Measurements from ENCODE around the gene MYO10.
"Not testable (repeated sequence)": the region's sequence is repeated elsewhere in the genome, so short reads cannot be mapped to it uniquely, and the experiment has no call there.

The MYO10 gene

DNA sequence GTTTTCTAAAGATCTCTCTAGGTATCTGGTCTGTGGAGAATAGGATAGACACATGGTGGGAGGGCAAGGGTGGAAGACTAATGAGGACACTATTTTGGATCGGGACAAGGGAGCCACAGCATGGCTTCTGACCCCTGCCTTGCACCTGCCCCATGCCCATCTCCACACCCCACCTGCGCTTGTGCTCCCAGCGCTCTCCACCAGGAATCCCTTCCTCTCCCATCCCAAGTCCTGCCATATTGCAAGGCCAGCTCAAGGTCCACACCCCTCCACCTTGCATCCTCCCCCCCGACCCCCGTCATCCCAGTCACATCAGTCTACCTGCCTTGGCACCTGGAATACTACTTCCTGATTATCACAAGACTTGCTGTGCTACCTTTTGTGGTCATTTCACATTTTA, 275.1 kb downstream of the MYO10 start:
- TF ChIP-seq TAF1 (IDR thresholded peaks at IDR 0.05; ENCODE audit: low read depth, low read length), result no peak
- TF ChIP-seq POLR2A (IDR thresholded peaks at IDR 0.05; ENCODE audit: low read depth, low read length), result no peak
- no peak for TF ChIP-seq POLR2AphosphoS5 (IDR thresholded peaks at IDR 0.05; ENCODE audit: low read depth, low read length)
- no peak for TF ChIP-seq SPI1 (IDR thresholded peaks at IDR 0.05; ENCODE audit: low read depth, low read length)
- no peak for TF ChIP-seq PAX5 (IDR thresholded peaks at IDR 0.05; ENCODE audit: insufficient read depth, low read length, severe bottlenecking)
- TF ChIP-seq POU2F2 (IDR thresholded peaks at IDR 0.05; ENCODE audit: low read depth, low read length), result no peak
- DNase-seq (ENCODE audit: insufficient read length, low spot score) (no peak), FAIRE-seq (no peak)

DNA sequence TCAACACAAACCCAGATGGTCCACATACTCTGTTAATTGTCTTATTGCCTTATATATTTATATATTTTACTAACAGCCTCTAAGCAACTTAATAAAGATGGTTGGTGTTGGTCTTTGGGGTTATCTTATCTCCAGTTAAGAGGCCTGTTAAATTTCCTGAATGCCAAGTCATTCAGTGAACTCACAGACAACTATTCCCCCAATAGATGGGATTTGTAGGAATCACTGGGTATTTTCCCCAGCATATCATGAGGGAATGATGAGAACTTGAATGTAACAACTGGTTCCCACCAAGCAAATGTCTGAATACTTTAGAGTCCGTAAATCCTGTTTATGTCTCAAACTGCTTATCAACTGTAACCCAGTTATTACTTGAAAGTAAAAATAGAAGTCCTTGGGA, 276.6 kb downstream of the MYO10 start:
- FAIRE-seq, result no peak
- TF ChIP-seq SPI1 (IDR thresholded peaks at IDR 0.05; ENCODE audit: low read depth, low read length) (no peak), POU2F2 (IDR thresholded peaks at IDR 0.05; ENCODE audit: low read depth, low read length) (no peak), POLR2AphosphoS5 (IDR thresholded peaks at IDR 0.05; ENCODE audit: low read depth, low read length) (no peak), TAF1 (IDR thresholded peaks at IDR 0.05; ENCODE audit: low read depth, low read length) (no peak), POLR2A (IDR thresholded peaks at IDR 0.05; ENCODE audit: low read depth, low read length) (no peak), PAX5 (IDR thresholded peaks at IDR 0.05; ENCODE audit: insufficient read depth, low read length, severe bottlenecking) (no peak)
- DNase-seq (ENCODE audit: insufficient read length, low spot score), result no peak

DNA sequence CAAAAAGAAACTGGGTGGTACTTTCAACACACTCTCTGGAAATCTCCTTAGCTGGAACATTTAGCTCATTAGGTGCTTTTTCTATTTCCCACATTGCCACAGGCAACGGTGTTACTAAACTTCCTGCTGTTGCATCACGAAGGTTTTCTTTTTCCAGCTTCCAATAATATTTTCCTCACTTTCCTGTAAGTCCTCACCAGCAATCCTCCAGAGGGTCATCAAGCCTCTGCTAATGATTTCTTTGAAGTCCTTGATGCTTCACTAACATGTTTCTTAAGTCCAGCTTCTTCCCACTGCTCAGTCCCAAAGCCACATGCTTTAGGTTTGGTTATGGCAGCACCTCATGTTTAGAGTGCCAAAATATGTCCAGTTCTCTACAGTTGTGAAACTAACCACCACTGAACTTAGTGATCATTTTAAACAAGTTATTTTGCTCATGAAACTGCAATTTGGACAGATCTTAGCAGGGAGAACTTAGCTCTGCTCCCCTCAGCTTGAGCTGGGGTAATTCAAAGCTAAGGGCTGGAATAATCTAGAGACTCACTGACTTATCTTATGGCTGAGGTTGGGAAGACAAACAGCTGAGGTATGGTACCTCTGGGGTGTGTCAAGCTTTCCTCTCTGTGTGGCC, 279.4 kb downstream of the MYO10 start:
- FAIRE-seq (no peak), DNase-seq (ENCODE audit: insufficient read length, low spot score) (no peak)
- TF ChIP-seq TAF1 (IDR thresholded peaks at IDR 0.05; ENCODE audit: low read depth, low read length) (no peak), SPI1 (IDR thresholded peaks at IDR 0.05; ENCODE audit: low read depth, low read length) (no peak), POLR2AphosphoS5 (IDR thresholded peaks at IDR 0.05; ENCODE audit: low read depth, low read length) (no peak), POLR2A (IDR thresholded peaks at IDR 0.05; ENCODE audit: low read depth, low read length) (no peak), PAX5 (IDR thresholded peaks at IDR 0.05; ENCODE audit: insufficient read depth, low read length, severe bottlenecking) (no peak), POU2F2 (IDR thresholded peaks at IDR 0.05; ENCODE audit: low read depth, low read length) (no peak)

DNA sequence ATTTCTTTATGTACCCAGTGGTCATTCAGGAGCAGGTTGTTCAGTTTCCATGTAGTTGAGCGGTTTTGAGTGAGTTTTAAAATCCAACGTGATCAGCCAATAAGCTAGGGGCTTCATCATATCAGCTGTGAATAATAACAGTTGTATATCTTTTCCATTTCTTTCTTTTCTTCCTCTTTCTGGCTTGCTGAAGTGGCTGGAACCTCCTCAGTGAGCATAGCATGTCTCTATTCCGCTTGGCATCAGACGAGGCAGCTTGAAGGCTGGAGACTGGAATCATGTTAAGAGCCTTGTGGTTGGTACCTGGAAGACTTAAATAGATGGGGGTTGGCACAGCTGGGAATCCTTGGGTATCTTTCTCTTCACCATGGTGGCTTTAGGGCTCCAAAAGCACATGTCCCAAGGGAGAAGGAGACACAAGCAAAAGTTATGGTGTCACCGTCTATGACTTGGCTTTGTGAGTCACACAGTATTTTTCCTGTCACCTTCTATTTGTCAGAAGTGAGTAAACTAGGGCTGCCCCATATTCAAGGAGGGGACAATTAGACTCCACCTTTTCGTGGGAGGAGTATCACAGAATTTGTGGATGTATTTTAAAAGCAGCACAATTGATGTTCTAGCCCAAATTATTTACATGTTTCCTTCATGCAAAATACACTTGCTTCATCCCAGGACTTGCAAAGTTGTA, 281.3 kb downstream of the MYO10 start:
- DNase-seq (ENCODE audit: insufficient read length, low spot score), result no peak
- FAIRE-seq, result no peak
- TF ChIP-seq PAX5 (IDR thresholded peaks at IDR 0.05; ENCODE audit: insufficient read depth, low read length, severe bottlenecking), result no peak
- no peak for TF ChIP-seq POU2F2 (IDR thresholded peaks at IDR 0.05; ENCODE audit: low read depth, low read length)
- no peak for TF ChIP-seq SPI1 (IDR thresholded peaks at IDR 0.05; ENCODE audit: low read depth, low read length)
- TF ChIP-seq POLR2A (IDR thresholded peaks at IDR 0.05; ENCODE audit: low read depth, low read length), result no peak
- no peak for TF ChIP-seq TAF1 (IDR thresholded peaks at IDR 0.05; ENCODE audit: low read depth, low read length)
- TF ChIP-seq POLR2AphosphoS5 (IDR thresholded peaks at IDR 0.05; ENCODE audit: low read depth, low read length), result no peak

DNA sequence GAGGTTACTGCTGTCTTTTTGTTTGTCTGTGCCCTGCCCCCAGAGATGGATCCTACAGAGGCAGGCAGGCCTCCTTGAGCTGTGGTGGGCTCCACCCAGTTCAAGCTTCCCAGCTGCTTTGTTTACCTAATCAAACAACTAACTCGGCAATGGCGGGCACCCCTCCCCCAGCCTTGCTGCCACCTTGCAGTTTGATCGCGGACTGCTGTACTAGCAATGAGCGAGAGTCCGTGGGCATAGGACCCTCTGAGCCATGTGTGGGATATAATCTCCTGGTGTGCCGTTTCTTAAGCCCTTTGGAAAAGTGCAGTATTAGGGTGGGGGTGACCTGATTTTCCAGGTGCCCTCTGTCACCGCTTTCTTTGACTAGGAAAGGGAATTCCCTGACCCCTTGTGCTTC, 287.3 kb downstream of the MYO10 start:
- not testable (repeated sequence) for DNase-seq (ENCODE audit: insufficient read length, low spot score); FAIRE-seq

DNA sequence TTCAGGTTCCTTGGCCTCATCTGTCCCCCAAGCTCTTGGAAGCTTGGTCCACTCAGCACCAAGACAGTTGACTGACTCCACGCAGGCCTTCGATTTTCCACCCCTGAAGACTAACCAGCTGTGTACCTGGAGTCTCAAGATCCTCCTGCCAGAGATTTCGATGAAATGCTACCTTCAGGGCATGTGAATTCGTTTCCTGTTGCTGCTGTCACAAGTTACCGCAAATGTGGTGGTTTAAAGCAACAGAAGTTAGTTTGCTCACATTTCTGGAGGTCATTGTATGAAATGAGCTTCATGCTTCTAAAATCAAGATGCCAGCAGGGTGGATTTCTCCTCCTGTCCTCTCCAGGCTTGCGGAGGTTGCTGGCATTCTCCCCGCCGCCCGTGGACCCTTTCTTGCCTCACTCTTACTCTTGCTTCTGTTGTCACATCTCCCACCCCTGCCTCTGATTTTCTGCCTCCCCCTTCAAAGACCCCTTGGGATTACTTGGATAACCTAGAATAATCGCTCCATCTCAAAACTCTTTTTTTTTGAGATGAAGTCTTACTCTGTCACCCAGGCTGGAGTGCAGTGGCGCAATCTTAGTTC, 291.7 kb downstream of the MYO10 start:
- DNase-seq (ENCODE audit: insufficient read length, low spot score), result no peak
- FAIRE-seq, result no peak
- TF ChIP-seq SPI1 (IDR thresholded peaks at IDR 0.05; ENCODE audit: low read depth, low read length) (no peak), POU2F2 (IDR thresholded peaks at IDR 0.05; ENCODE audit: low read depth, low read length) (no peak), PAX5 (IDR thresholded peaks at IDR 0.05; ENCODE audit: insufficient read depth, low read length, severe bottlenecking) (no peak), TAF1 (IDR thresholded peaks at IDR 0.05; ENCODE audit: low read depth, low read length) (no peak)

DNA sequence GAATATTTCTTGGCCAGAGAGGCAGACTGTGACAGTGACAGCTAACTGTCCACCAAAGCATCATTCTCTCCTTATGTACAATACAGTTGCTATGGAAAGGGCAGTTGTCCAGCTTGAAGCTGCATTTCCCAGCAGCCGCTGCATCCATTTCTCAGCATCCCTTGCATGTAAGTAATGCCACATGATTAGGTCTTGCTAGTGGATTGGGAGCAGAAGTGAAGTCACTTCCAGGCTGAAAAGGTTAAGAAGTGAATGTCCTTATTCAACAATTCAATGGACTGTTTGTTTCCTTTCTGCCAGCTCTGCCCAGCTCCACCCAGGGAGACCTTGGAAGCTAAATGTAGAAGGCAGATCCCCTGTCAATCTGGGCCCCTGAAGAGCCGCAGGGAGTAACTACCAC, 293.2 kb downstream of the MYO10 start:
- FAIRE-seq (no peak), DNase-seq (ENCODE audit: insufficient read length, low spot score) (no peak)
- TF ChIP-seq TAF1 (IDR thresholded peaks at IDR 0.05; ENCODE audit: low read depth, low read length) (no peak), POLR2AphosphoS5 (IDR thresholded peaks at IDR 0.05; ENCODE audit: low read depth, low read length) (no peak), PAX5 (IDR thresholded peaks at IDR 0.05; ENCODE audit: insufficient read depth, low read length, severe bottlenecking) (no peak), SPI1 (IDR thresholded peaks at IDR 0.05; ENCODE audit: low read depth, low read length) (no peak)

DNA sequence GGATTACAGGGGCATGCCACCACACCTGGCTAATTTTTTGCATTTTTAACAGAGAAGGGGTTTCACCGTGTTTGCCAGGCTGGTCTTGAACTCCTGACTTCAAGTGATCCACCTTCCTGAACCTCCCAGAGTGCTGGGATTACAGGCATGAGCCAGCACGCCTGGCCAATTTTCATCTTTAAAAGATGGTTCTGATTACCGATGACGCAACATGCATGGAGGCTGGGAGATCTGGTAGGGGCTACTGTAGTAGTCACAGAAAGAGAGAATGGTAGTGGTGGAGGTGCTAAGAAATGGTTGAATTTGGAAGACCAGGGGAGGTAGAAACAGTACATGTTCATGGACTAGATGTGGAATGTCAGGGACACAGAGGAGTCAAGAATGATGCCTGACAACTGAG, 296.9 kb downstream of the MYO10 start:
- TF ChIP-seq TAF1 (IDR thresholded peaks at IDR 0.05; ENCODE audit: low read depth, low read length), result no peak
- no peak for TF ChIP-seq SPI1 (IDR thresholded peaks at IDR 0.05; ENCODE audit: low read depth, low read length)
- no peak for TF ChIP-seq POU2F2 (IDR thresholded peaks at IDR 0.05; ENCODE audit: low read depth, low read length)
- TF ChIP-seq POLR2AphosphoS5 (IDR thresholded peaks at IDR 0.05; ENCODE audit: low read depth, low read length), result no peak
- TF ChIP-seq PAX5 (IDR thresholded peaks at IDR 0.05; ENCODE audit: insufficient read depth, low read length, severe bottlenecking), result no peak
- no peak for TF ChIP-seq POLR2A (IDR thresholded peaks at IDR 0.05; ENCODE audit: low read depth, low read length)
- FAIRE-seq, result no peak
- no peak for DNase-seq (ENCODE audit: insufficient read length, low spot score)

DNA sequence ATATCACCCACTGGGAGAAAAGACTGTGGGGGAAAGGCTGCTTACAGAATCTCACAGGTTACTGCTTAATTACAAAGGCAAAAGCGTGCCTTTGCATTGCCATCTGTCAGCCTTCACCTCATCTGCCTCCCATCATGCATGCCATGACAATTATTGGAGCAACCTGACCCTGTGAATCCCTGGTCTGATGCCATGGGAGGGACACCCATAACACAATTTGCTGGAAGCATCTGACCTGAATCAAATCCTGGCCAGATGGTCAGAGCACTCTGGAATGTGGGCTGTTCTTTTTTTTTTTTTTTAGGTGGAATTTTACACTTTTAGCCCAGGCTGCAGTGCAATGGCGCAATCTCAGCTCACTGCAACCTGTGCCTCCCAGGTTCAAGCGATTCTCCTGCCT, 307.7 kb downstream of the MYO10 start:
- DNase-seq (ENCODE audit: insufficient read length, low spot score) (no peak), FAIRE-seq (no peak)
- no peak for TF ChIP-seq POLR2A (IDR thresholded peaks at IDR 0.05; ENCODE audit: low read depth, low read length)
- TF ChIP-seq PAX5 (IDR thresholded peaks at IDR 0.05; ENCODE audit: insufficient read depth, low read length, severe bottlenecking), result no peak
- no peak for TF ChIP-seq TAF1 (IDR thresholded peaks at IDR 0.05; ENCODE audit: low read depth, low read length)
- no peak for TF ChIP-seq POLR2AphosphoS5 (IDR thresholded peaks at IDR 0.05; ENCODE audit: low read depth, low read length)
- no peak for TF ChIP-seq SPI1 (IDR thresholded peaks at IDR 0.05; ENCODE audit: low read depth, low read length)
